ENCODE data around the gene SCARB1.
"Not testable (repeated sequence)": the region's sequence is repeated elsewhere in the genome, so short reads cannot be mapped to it uniquely, and the experiment has no call there.

DNA sequence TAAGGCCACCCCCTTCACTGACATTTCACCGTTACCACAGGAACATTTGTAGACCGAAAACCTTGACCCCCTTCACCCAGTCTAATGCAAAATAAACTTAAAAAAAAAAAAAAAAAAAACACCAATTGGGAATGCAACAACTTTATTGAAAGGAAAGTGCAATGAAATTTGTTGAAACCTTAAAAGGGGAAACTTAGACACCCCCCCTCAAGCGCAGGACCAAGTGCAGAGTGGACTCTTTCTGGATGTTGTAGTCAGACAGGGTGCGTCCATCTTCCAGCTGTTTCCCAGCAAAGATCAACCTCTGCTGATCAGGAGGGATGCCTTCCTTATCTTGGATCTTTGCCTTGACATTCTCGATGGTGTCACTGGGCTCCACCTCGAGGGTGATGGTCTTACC is 47.9 kb upstream of the SCARB1 start:
- TF ChIP-seq, protein P1, sequence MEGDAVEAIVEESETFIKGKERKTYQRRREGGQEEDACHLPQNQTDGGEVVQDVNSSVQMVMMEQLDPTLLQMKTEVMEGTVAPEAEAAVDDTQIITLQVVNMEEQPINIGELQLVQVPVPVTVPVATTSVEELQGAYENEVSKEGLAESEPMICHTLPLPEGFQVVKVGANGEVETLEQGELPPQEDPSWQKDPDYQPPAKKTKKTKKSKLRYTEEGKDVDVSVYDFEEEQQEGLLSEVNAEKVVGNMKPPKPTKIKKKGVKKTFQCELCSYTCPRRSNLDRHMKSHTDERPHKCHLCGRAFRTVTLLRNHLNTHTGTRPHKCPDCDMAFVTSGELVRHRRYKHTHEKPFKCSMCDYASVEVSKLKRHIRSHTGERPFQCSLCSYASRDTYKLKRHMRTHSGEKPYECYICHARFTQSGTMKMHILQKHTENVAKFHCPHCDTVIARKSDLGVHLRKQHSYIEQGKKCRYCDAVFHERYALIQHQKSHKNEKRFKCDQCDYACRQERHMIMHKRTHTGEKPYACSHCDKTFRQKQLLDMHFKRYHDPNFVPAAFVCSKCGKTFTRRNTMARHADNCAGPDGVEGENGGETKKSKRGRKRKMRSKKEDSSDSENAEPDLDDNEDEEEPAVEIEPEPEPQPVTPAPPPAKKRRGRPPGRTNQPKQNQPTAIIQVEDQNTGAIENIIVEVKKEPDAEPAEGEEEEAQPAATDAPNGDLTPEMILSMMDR (IDR thresholded peaks at IDR 0.05; ENCODE audit: low read depth, low read length, poor library complexity, severe bottlenecking): not testable (repeated sequence)
- TF ChIP-seq EZH2phosphoT487 (IDR thresholded peaks at IDR 0.05; ENCODE audit: borderline replicate concordance, low read length): not testable (repeated sequence)
